H9 (cell line): ENCODE data around the gene NPIPB12. TPM values are rescaled to one million over a fixed set of nuclear protein-coding genes. Genes with fewer than 3 reads are reported as not detected.
"Not testable (repeated sequence)": the region's sequence is repeated elsewhere in the genome, so short reads cannot be mapped to it uniquely, and the experiment has no call there.

ENCODE experiments used
- DNase-seq: peaks from one replicate; pipeline ENCODE4 v3.0.0-alpha.2; 2017
- H2AFZ ChIP-seq: one replicate; pipeline ENCODE4 v1.6.1; 2013; ENCODE audit warnings: mild to moderate bottlenecking, low read length, control low read depth, moderate library complexity
- H2AK5ac ChIP-seq: 2 replicates; pipeline ENCODE4 v1.6.1; 2013; ENCODE audit warnings: low read length, control low read depth, mixed read lengths; ENCODE audit not compliant: insufficient read length
- H2BK120ac ChIP-seq: one replicate; pipeline ENCODE4 v1.6.1; 2013; ENCODE audit warnings: low read depth, mild to moderate bottlenecking, low read length, control low read depth, inconsistent platforms; ENCODE audit not compliant: poor library complexity, severe bottlenecking
- H2BK12ac ChIP-seq: 2 replicates; pipeline ENCODE4 v1.6.1; 2013; ENCODE audit warnings: low read length, control low read depth, mixed read lengths, low read depth; ENCODE audit not compliant: insufficient read length
- H2BK15ac ChIP-seq: 2 replicates; pipeline ENCODE4 v1.6.1; 2013; ENCODE audit warnings: low read depth, low read length, control low read depth
- H2BK20ac ChIP-seq: one replicate; pipeline ENCODE4 v1.6.1; 2013; ENCODE audit warnings: low read depth, mild to moderate bottlenecking, low read length, control low read depth, inconsistent platforms; ENCODE audit not compliant: poor library complexity, severe bottlenecking
- H2BK5ac ChIP-seq: 2 replicates; pipeline ENCODE4 v1.6.1; 2013; ENCODE audit warnings: low read length, control low read depth, mixed read lengths; ENCODE audit not compliant: insufficient read length
- H3K14ac ChIP-seq: 2 replicates; pipeline ENCODE4 v1.6.1; 2013; ENCODE audit warnings: low read length, control low read depth; ENCODE audit not compliant: insufficient read depth
- H3K18ac ChIP-seq: 2 replicates; pipeline ENCODE4 v1.6.1; 2013; ENCODE audit warnings: low read depth, mild to moderate bottlenecking, mixed read lengths, low read length, control low read depth; ENCODE audit not compliant: insufficient read length
- H3K23ac ChIP-seq: 2 replicates; pipeline ENCODE4 v1.6.1; 2013; ENCODE audit warnings: low read length, control low read depth, mixed read lengths, low read depth; ENCODE audit not compliant: insufficient read length
- H3K23me2 ChIP-seq: 2 replicates; pipeline ENCODE4 v1.6.1; 2013; ENCODE audit warnings: low read depth, mild to moderate bottlenecking, mixed read lengths, low read length, control low read depth; ENCODE audit not compliant: insufficient read length, poor library complexity, severe bottlenecking
- H3K27ac ChIP-seq: 2 replicates; pipeline ENCODE4 v1.5.1; 2013; ENCODE audit warnings: low read length, control low read depth, mixed read lengths, low read depth; ENCODE audit not compliant: insufficient read length
- H3K27me3 ChIP-seq: 2 replicates; pipeline ENCODE4 v1.6.1; 2013; ENCODE audit warnings: low read length, control low read depth, inconsistent platforms; ENCODE audit not compliant: insufficient read depth
- H3K4ac ChIP-seq: 2 replicates; pipeline ENCODE4 v1.6.1; 2013; ENCODE audit warnings: low read depth, mild to moderate bottlenecking, control low read depth, inconsistent platforms, low read length, moderate library complexity
- H3K4me1 ChIP-seq: 2 replicates; pipeline ENCODE4 v1.6.1; 2013; ENCODE audit warnings: low read length, control low read depth, inconsistent platforms; ENCODE audit not compliant: insufficient read depth
- H3K4me2 ChIP-seq: 2 replicates; pipeline ENCODE4 v1.6.1; 2013; ENCODE audit warnings: low read length, control low read depth, mixed read lengths; ENCODE audit not compliant: insufficient read length, insufficient read depth
- H3K56ac ChIP-seq: 2 replicates; pipeline ENCODE4 v1.6.1; 2013; ENCODE audit warnings: low read depth, mild to moderate bottlenecking, mixed read lengths, low read length, control low read depth; ENCODE audit not compliant: insufficient read length
- H3K79me1 ChIP-seq: 2 replicates; pipeline ENCODE4 v1.6.1; 2013; ENCODE audit warnings: low read depth, mild to moderate bottlenecking, moderate library complexity, low read length, control low read depth, inconsistent platforms; ENCODE audit not compliant: insufficient read depth, poor library complexity, severe bottlenecking
- H3K79me2 ChIP-seq: 2 replicates; pipeline ENCODE4 v1.6.1; 2013; ENCODE audit warnings: low read length, control low read depth, inconsistent platforms; ENCODE audit not compliant: insufficient read depth
- H3K9ac ChIP-seq: 2 replicates; pipeline ENCODE4 v1.6.1; 2013; ENCODE audit warnings: low read length, control low read depth, mixed read lengths; ENCODE audit not compliant: insufficient read length; ENCODE audit errors: extremely low read depth
- H3K9me3 ChIP-seq: one replicate; pipeline ENCODE4 v1.6.1; 2013; ENCODE audit warnings: low read depth, low read length, inconsistent platforms; ENCODE audit not compliant: control insufficient read depth
- H3T11ph ChIP-seq: one replicate; pipeline ENCODE4 v1.6.1; 2013; ENCODE audit warnings: mild to moderate bottlenecking, low read length, control low read depth, inconsistent platforms
- H4K20me1 ChIP-seq: one replicate; pipeline ENCODE4 v1.6.1; 2013; ENCODE audit not compliant: control insufficient read depth, insufficient read length, insufficient read depth
- H4K5ac ChIP-seq: 2 replicates; pipeline ENCODE4 v1.6.1; 2013; ENCODE audit warnings: low read depth, mild to moderate bottlenecking, mixed read lengths, low read length, control low read depth; ENCODE audit not compliant: insufficient read length
- H4K8ac ChIP-seq: replicated peaks from 2 replicates; pipeline ENCODE4 v1.6.1; 2013; ENCODE audit warnings: low read length, control low read depth, mixed read lengths, low read depth; ENCODE audit not compliant: insufficient read length
- H4K91ac ChIP-seq: 2 replicates; pipeline ENCODE4 v1.6.1; 2013; ENCODE audit warnings: low read depth, mild to moderate bottlenecking, moderate library complexity, mixed read lengths, low read length, control low read depth; ENCODE audit not compliant: insufficient read length
- H3K27ac Mint-ChIP-seq, 3 experiments: 2 replicates in 2 of 3; 3 replicates in 1 of 3; pipeline ENCODE4 v1.8.0; 2020 to 2021; ENCODE audit warnings: mixed read lengths in 3 of 3, mild to moderate bottlenecking in 1 of 3, moderate library complexity in 1 of 3
- H3K27me3 Mint-ChIP-seq: 2 replicates; pipeline ENCODE4 v1.8.0; 2021; ENCODE audit warnings: low read depth, mild to moderate bottlenecking, moderate library complexity, mixed read lengths
- H3K36me3 Mint-ChIP-seq, 3 experiments: 2 replicates in 2 of 3; 3 replicates in 1 of 3; pipeline ENCODE4 v1.8.0; 2020 to 2021; ENCODE audit warnings: low read depth in 3 of 3, mixed read lengths in 3 of 3; ENCODE audit not compliant: insufficient read depth in 1 of 3
- H3K4me1 Mint-ChIP-seq, 2 experiments: 2 replicates each; pipeline ENCODE4 v1.8.0; 2020; ENCODE audit warnings: mixed read lengths in 2 of 2
- H3K4me3 Mint-ChIP-seq, 2 experiments: 2 replicates in 1 of 2; 3 replicates in 1 of 2; pipeline ENCODE4 v1.8.0; 2020 to 2021; ENCODE audit warnings: mild to moderate bottlenecking in 2 of 2, mixed read lengths in 2 of 2, moderate library complexity in 1 of 2
- H3K9me3 Mint-ChIP-seq, 2 experiments: 2 replicates in 1 of 2; 3 replicates in 1 of 2; pipeline ENCODE4 v1.8.0; 2020; ENCODE audit warnings: mild to moderate bottlenecking in 2 of 2, mixed read lengths in 2 of 2, moderate library complexity in 1 of 2
- WGBS: extraction: QIAGEN DNeasy Blood & Tissue Kit; methylation state at CpG from one replicate; pipeline ENCODE4 v1.1.7; 2013; ENCODE audit warnings: missing lambda C conversion rate, low lambda C conversion rate, mixed read lengths; ENCODE audit not compliant: insufficient read length; ENCODE audit errors: extremely low coverage; 5-methylcytosine and 5-hydroxymethylcytosine counted together
- long read RNA-seq: library from polyadenylated mRNA; unstranded; transcript quantifications from one replicate; pipeline ENCODE4 v2.0.0, GENCODE V29; 2020
- total RNA-seq: library from RNA; stranded (reverse); gene quantifications from 2 replicates; pipeline ENCODE4 v1.2.1, GENCODE V29; 2021

Gene NPIPB12
- 51.3 and 55.1 TPM in 2 replicates for total RNA-seq
- long read RNA-seq, partial matches to known transcripts = 0 of 5 reads
- long read RNA-seq, other reads (novel, unspliced or antisense) = 5 of 5 reads

GRCh38 chr16:29506308-29506707 lies at the start of gene NPIPB12:
Gene NPIPB12 (minus strand): TSS chr16:29506408.
- H3K14ac ChIP-seq, DNase-seq, H3K9ac ChIP-seq, H2BK15ac ChIP-seq, H4K20me1 ChIP-seq, H4K5ac ChIP-seq, H2BK20ac ChIP-seq, H4K8ac ChIP-seq, H2BK5ac ChIP-seq, H3K9me3 Mint-ChIP-seq, H3K36me3 Mint-ChIP-seq, H3K27ac Mint-ChIP-seq, H3K79me1 ChIP-seq, H3K4me1 ChIP-seq, H4K91ac ChIP-seq, H3K4me1 Mint-ChIP-seq, H3K27me3 ChIP-seq, H3K9me3 ChIP-seq, H3K4me3 Mint-ChIP-seq, H2AFZ ChIP-seq, H3K23ac ChIP-seq, H2BK120ac ChIP-seq, H3K27me3 Mint-ChIP-seq, H3K23me2 ChIP-seq, H3K79me2 ChIP-seq, H2BK12ac ChIP-seq, H3K4me2 ChIP-seq, H3K56ac ChIP-seq, H3T11ph ChIP-seq, H2AK5ac ChIP-seq, H3K18ac ChIP-seq, H3K4ac ChIP-seq, H3K27ac ChIP-seq: not testable (repeated sequence)
- WGBS = no CpG with 5 or more reads among the region's 6 CpGs

- not testable (repeated sequence) for H3K27ac ChIP-seq, H3K4me1 ChIP-seq, H3K4me3 Mint-ChIP-seq, H3K9me3 Mint-ChIP-seq, H3K36me3 Mint-ChIP-seq, H3K27me3 Mint-ChIP-seq, H3K9ac ChIP-seq, H3K18ac ChIP-seq, H2AK5ac ChIP-seq, H3K4ac ChIP-seq, H2BK20ac ChIP-seq, H4K91ac ChIP-seq, H2AFZ ChIP-seq, H2BK12ac ChIP-seq, H3K56ac ChIP-seq, H3K79me1 ChIP-seq, H4K20me1 ChIP-seq, H3K9me3 ChIP-seq, H4K5ac ChIP-seq, H2BK15ac ChIP-seq, H3K4me2 ChIP-seq, H4K8ac ChIP-seq, H3K23me2 ChIP-seq, H3K79me2 ChIP-seq, H2BK120ac ChIP-seq, H3K27ac Mint-ChIP-seq, H3K14ac ChIP-seq, H3T11ph ChIP-seq, H2BK5ac ChIP-seq, DNase-seq, H3K23ac ChIP-seq, H3K4me1 Mint-ChIP-seq, H3K27me3 ChIP-seq
- WGBS = no CpG with 5 or more reads among the region's 5 CpGs
These were observed 15.3 kb upstream of the NPIPB12 start for GRCh38 chr16:29521520-29521919.
